HG03575 (cell line): Measurements from ENCODE around the gene PRR23A.
"Not testable (repeated sequence)": the region's sequence is repeated elsewhere in the genome, so short reads cannot be mapped to it uniquely, and the experiment has no call there.

ENCODE experiments used
- ATAC-seq: cut with Tn5 transposase; IDR thresholded peaks from one replicate; pipeline ENCODE4 v1.9.1; 2021; ENCODE audit not compliant: unreplicated experiment, insufficient number of reproducible peaks, low FRiP score; ENCODE audit errors: extremely low read depth

The PRR23A gene

GRCh38 chr3:139006051-139006716 lies at the start of gene PRR23A:
Gene PRR23A (minus strand): TSS chr3:139006268. CDS start chr3:139006268, 0 bp downstream.
- ATAC-seq: no peak

DNA sequence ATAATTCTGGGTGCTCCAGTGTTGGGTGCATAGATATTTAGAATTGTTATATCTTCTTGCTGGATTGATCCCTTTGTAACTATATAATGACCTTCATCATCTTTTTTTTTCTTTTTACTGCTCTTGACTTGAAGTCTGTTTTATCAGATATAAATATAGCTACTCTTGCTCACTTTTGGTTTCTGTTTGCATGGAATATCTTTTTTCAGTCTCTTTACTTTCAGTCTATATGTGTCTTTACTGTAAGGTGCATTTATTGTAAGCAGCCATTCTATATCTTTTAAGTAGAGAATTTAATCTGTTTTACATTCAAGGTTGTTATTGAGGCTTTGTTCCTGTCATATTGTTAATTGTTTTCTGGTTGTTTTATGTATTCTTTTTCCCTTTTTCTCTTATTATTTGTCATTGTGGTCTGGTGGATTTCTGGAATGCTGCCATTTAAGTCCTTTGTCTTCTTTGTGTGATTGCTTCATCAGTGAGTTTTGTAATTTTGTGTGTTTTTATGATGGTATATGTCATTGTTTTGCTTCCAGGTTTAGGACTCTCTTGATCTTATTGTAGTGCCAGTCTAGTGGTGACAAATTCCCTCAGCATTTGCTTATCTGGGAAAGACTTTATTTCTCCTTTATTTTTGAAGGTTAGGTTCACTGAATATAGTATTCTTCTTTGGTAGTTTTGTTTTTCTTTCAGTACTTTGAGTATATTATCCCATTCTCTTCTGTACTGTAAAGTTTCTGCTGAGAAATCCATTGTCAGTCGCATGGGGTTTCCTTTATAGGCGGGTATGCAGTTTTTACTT lies 46.9 kb upstream of the PRR23A start:
- no peak for ATAC-seq

DNA sequence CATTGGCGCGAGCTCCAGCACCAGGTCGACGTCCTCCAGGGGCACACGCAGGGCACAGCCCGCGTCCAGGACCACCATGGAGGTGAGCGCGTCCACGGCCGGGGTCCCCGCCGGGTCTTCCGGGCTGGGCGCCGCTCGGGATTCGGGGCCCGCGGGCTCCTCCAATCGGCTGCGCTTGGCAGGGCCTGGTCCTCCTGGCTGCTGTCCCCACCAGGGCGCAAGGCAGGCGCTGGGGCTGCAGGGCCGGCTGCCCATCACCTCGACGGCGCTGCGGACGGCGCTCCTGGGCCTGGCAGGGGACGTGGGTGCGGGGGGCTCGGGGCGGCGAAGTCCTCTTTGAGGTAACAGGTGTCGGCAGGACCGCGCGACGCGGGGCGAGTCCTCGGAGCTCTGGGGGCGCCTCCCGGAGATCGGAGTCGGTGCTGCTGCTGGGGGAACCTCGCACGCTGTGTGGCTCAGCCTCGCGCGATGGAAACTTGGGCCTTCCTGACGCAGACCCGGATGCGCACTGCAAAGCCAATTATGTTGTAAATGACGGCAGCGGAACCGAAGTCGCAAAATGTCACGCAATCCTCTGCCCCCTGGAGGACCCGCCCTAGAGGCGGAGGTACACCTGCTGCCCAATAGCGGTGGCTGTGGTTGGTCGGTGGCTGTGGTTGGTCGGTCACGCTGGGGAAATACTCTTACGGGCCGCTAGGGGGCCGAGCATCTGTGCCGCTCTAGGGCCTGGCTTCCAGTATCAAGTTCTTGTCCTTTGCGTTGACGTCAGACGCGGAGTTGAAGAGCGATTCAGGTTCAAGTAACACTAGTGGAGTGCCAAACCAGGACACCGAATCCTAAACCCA lies 38.5 kb upstream of the PRR23A start, which contains the start of gene PRR23C:
PRR23C (minus strand) TSS at position 527 of the 845 bp plus-strand sequence; CDS start at position 255, 272 bp downstream.
- ATAC-seq: no peak

- no peak for ATAC-seq
These were observed 37.7 kb upstream of the PRR23A start for GRCh38 chr3:139043554-139044365.

GRCh38 chr3:139037478-139037877 lies 31.4 kb upstream of the PRR23A start:
- no peak for ATAC-seq

DNA sequence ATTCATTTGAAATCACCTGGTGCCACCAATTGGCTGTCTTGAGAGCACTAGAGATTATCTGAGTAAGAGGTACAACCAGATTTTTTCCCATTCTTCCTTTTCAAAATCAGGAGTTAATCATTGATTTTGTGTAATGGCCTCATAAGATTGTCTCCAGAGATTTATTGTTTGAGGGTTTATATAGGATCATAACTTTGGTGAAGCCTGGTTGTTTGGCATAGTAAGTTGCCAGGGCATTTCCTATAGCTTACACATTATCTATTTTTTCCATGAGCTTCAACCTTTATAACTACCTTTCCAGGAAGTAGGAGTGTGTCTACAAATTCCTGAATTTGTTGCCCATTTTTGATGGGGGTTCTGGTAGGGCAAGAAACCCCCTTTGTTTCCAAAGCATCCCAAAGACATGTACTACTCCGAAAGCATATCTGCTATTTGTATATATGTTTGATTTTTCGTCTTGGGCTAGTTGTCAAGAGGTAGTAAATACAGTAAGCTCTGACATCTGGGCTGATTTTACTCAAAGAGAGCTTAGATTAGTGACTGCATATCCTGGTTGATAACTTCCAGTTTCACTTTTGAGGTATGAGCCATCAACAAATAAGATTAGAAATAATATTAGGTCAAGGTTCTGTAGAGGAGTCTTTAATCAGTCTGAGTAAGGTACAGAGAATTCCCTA lies 26.4 kb upstream of the PRR23A start:
- ATAC-seq: no peak

- ATAC-seq: not testable (repeated sequence)
These were observed 24.5 kb upstream of the PRR23A start for GRCh38 chr3:139030576-139030975.

DNA sequence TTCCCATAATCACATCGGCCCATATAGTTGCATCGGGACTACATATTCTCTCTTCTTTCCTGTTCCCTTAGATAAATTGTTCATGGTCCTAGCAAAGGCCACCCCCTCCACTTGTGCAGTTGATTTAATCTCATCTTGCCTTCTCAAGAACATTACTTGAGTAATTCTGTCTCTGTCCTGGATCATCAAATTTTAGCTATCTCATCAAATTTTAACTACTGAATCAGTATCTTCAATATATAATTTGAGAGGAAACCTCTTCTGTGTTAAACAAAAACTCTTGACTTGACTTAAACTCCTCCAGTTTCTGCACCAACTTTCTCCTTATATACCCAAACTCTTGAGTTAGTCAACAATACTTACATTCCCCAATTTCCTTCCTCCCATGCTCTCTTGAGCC lies 18.9 kb upstream of the PRR23A start:
- ATAC-seq: no peak

GRCh38 chr3:139020868-139021234 lies 14.8 kb upstream of the PRR23A start, which contains the start of gene PRR23B:
Gene PRR23B (minus strand): TSS chr3:139020926. CDS start chr3:139020661, 265 bp downstream.
- no peak for ATAC-seq

- ATAC-seq: no peak
These were observed 14.2 kb upstream of the PRR23A start for GRCh38 chr3:139020036-139020867.

DNA sequence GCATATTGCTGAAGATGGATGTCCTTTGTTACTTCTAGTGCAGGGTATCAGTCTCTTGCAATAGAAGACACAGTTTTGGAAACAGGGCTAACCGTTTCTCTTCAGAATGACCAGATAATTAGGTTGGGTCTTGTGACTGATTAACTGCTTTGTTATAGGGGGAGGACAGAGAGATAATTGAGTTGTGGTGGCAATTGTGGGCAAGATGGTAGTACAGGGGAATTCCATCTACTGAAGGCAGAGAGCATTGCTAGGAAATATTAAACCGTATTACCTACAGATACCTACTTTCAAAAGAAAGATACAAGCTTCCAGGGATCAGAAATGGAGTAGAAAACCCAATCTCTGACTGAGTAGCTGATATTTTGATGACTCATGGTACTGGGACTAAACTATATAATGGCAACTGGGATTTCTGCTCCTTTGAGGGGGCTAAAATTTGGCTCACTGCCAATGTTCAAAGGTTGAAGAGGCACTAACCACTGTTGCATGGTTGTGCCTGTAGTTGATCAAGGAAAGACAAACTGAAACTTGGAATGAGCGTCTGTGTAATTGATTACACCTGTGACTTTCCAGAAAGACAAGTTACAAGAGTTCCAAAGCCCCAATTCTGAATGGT lies 10.5 kb upstream of the PRR23A start:
- no peak for ATAC-seq

GRCh38 chr3:139005356-139005993 lies 593 bp downstream of the PRR23A start:
- no peak for ATAC-seq

DNA sequence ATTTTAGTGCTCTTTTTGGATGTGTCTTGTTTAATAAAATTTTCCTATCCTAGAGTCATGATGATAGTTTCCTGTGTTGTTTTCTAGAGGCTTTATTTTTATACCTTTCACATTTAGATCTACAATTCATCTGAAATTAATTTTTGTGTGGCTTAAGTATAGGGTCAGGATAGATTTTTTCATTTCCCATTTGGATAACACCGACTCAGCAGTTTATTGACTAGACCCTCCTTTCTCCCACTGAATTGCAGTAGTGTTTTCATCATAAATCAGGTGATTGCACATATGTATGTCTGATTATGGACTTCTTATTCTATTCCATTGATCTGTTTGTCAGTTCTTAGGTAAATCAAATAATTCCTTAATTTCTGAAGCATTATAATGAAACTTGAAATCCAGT lies 10.4 kb downstream of the PRR23A start:
- no peak for ATAC-seq

- ATAC-seq: no peak
These were observed 18.9 kb downstream of the PRR23A start for GRCh38 chr3:138987181-138987580.

- no peak for ATAC-seq
These were observed 20.1 kb downstream of the PRR23A start for GRCh38 chr3:138985932-138986331.

- ATAC-seq: no peak
These were observed 21.3 kb downstream of the PRR23A start for GRCh38 chr3:138984816-138985215.
